Activated CD8-positive, alpha-beta T cell treated with anti-CD3 and anti-CD28 coated beads for 36 hours (primary cell): ENCODE results near the gene ASB7. TPM values are rescaled to one million over a fixed set of nuclear protein-coding genes. Genes with fewer than 3 reads are reported as not detected.

Experiments used
- ATAC-seq: fragments of 200-7000 bp; cut with Tn5 transposase; one replicate; pipeline ENCODE4 v1.10.0; 2021; ENCODE audit warnings: mild to moderate bottlenecking, moderate library complexity
- CTCF ChIA-PET: fragments of 350-600 bp; sonication (Branson Sonifier 250); formaldehyde crosslinking; loops from one replicate; lab custom pipeline; 2021; ENCODE audit warnings: antibody characterized with exemption; lab: Charles Lee
- POLR2A ChIA-PET: fragments of 350-600 bp; sonication (Branson Sonifier 250); formaldehyde crosslinking; loops from one replicate; lab custom pipeline; 2021; ENCODE audit warnings: antibody characterized with exemption; lab: Charles Lee
- DNase-seq: peaks from one replicate; pipeline ENCODE4 v3.0.0-alpha.2; 2020
- H3K27ac Mint-ChIP-seq: one replicate; pipeline ENCODE4 v1.8.0; 2021; ENCODE audit warnings: mild to moderate bottlenecking, mixed read lengths
- H3K27me3 Mint-ChIP-seq: one replicate; pipeline ENCODE4 v1.8.0; 2021; ENCODE audit warnings: mixed read lengths
- H3K36me3 Mint-ChIP-seq: one replicate; pipeline ENCODE4 v1.8.0; 2021; ENCODE audit warnings: low read depth, mixed read lengths
- H3K4me1 Mint-ChIP-seq: one replicate; pipeline ENCODE4 v1.8.0; 2021; ENCODE audit warnings: low read depth, mixed read lengths
- H3K4me3 Mint-ChIP-seq: one replicate; pipeline ENCODE4 v1.8.0; 2021; ENCODE audit warnings: mild to moderate bottlenecking, moderate library complexity, mixed read lengths
- H3K9me3 Mint-ChIP-seq: one replicate; pipeline ENCODE4 v1.8.0; 2021; ENCODE audit warnings: mixed read lengths
- intact Hi-C: fragments of 100-400 bp; cut with micrococcal nuclease; formaldehyde crosslinking; loops from one replicate; pipeline ENCODE4 v1.10.0; 2022
- total RNA-seq, 2 experiments: library from RNA; stranded (reverse); gene quantifications; one replicate each; pipeline ENCODE4 v1.2.3, GENCODE V29; 2021
- TF ChIP-seq, protein P1 (sequence below): fragments of 200-600 bp; IDR thresholded peaks from one replicate; pipeline ENCODE4 v1.8.0; 2022; ENCODE audit warnings: antibody characterized with exemption, mild to moderate bottlenecking

Gene ASB7
- total RNA-seq, 2 experiments from 2014 or later = 15.7 to 18.4 TPM

DNA sequence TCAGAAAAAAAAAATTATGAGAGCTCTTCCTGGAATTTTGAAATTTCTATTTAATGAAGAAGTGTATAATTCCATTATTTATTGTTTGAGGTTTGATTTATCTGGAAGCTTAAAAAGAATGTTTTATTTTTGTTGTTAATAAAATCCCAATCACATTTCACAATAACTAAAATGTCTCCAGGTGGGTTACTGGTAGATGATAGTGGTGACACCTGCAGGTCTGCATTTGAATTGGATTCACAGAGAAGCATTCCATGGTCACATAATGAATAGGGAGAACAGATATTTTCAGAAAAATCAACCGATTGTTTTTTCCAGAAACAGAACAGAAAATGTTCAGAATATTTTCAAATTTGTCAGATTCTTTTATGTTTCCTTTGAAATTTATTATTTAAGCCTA lies 48.3 kb downstream of the ASB7 start:
- Mint-ChIP-seq H3K9me3 (no peaks in the 10 kb centered on the region), H3K27ac (no peak overlapping the region), H3K27me3 (no peaks in the 10 kb centered on the region), H3K36me3 (peaks cover 2% of the 10 kb centered on the region), H3K4me1 (no peaks in the 10 kb centered on the region), H3K4me3 (no peak overlapping the region)
- TF ChIP-seq, protein P1, sequence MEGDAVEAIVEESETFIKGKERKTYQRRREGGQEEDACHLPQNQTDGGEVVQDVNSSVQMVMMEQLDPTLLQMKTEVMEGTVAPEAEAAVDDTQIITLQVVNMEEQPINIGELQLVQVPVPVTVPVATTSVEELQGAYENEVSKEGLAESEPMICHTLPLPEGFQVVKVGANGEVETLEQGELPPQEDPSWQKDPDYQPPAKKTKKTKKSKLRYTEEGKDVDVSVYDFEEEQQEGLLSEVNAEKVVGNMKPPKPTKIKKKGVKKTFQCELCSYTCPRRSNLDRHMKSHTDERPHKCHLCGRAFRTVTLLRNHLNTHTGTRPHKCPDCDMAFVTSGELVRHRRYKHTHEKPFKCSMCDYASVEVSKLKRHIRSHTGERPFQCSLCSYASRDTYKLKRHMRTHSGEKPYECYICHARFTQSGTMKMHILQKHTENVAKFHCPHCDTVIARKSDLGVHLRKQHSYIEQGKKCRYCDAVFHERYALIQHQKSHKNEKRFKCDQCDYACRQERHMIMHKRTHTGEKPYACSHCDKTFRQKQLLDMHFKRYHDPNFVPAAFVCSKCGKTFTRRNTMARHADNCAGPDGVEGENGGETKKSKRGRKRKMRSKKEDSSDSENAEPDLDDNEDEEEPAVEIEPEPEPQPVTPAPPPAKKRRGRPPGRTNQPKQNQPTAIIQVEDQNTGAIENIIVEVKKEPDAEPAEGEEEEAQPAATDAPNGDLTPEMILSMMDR = no peak
- ChIA-PET CTCF (interaction anchor here (1.0 to 1.3 kb wide), 6 partner anchors 15 to 608 kb away, joined by 3 to 5 read pairs (median 4); no protein-coding TSS in a partner anchor), POLR2A (interaction anchor here (0.6 to 0.7 kb wide), 2 partner anchors 32 to 266 kb away, joined by 3 read pairs; no protein-coding TSS in a partner anchor)
- no peak for DNase-seq
- intact Hi-C loops = no loop called here
- ATAC-seq = no peak

GRCh38 chr15:100651253-100651652 lies 48.9 kb downstream of the ASB7 start:
- no peaks in the 10 kb centered on the region for H3K27me3 Mint-ChIP-seq
- no peaks in the 10 kb centered on the region for H3K9me3 Mint-ChIP-seq
- H3K36me3 Mint-ChIP-seq = peaks cover 2% of the 10 kb centered on the region
- CTCF ChIA-PET = interaction anchor here (1.0 to 1.3 kb wide), 4 partner anchors 16 to 357 kb away, joined by 4 to 5 read pairs (median 4); no protein-coding TSS in a partner anchor
- ATAC-seq (no peak), DNase-seq (no peak)
- no peak overlapping the region for H3K4me3 Mint-ChIP-seq
- intact Hi-C loops = no loop called here
- TF ChIP-seq, protein P1 = no peak
- POLR2A ChIA-PET = no interaction called here
- H3K4me1 Mint-ChIP-seq = no peaks in the 10 kb centered on the region
- H3K27ac Mint-ChIP-seq = no peak overlapping the region

DNA sequence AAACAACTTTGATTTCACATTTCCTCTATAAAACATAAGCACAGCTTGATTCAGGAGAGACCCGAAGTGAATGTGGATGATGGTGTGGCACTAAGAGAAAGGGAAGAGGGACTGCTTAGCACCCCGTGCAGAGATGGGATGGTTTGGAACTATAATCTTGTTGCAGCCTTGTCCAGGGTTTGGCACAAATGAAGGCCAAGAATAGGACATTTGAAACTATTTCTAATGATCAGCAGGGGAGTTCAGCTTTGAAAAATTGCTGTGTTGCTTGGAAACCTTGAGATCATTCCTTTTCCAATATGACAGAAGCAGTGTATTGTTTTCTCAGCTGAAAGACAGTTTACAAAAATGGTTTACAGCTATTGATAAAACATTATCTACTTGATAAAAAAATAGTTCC lies 49.7 kb downstream of the ASB7 start:
- H3K36me3 Mint-ChIP-seq = peaks cover 2% of the 10 kb centered on the region
- intact Hi-C loops = no loop called here
- ChIA-PET POLR2A (no interaction called here), CTCF (no interaction called here)
- DNase-seq (no peak), ATAC-seq (no peak)
- no peaks in the 10 kb centered on the region for H3K4me1 Mint-ChIP-seq
- TF ChIP-seq, protein P1 = no peak
- no peaks in the 10 kb centered on the region for H3K9me3 Mint-ChIP-seq
- no peak overlapping the region for H3K27ac Mint-ChIP-seq
- no peak overlapping the region for H3K4me3 Mint-ChIP-seq
- H3K27me3 Mint-ChIP-seq = no peaks in the 10 kb centered on the region

DNA sequence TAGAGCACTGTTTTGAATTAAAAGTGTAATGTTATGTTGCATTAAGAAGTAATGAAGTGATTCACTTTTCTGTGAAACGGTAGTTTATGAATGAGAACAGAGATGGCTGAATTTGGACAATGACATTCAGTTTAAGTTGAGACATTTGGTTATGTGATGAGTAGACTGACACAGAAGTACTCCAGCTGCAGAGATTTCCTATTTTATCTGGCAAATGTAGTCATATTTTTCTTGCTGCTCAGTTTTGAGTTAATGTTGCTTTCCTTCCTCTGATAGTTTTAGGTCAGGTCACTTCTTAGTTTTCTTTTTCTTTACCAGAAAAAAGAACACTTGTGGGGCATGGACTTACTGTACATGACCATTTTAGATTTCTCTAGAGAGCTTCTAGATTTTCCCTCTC lies 51.2 kb downstream of the ASB7 start:
- no peaks in the 10 kb centered on the region for H3K9me3 Mint-ChIP-seq
- no peaks in the 10 kb centered on the region for H3K4me1 Mint-ChIP-seq
- peaks cover 2% of the 10 kb centered on the region for H3K36me3 Mint-ChIP-seq
- TF ChIP-seq, protein P1 = no peak
- no peak overlapping the region for H3K27ac Mint-ChIP-seq
- no peak overlapping the region for H3K4me3 Mint-ChIP-seq
- intact Hi-C loops = no loop called here
- ATAC-seq = no peak
- DNase-seq = no peak
- CTCF ChIA-PET = interaction anchor here (0.8 kb wide), 1 partner anchor 195 kb away, joined by 4 read pairs; no protein-coding TSS in a partner anchor
- no peaks in the 10 kb centered on the region for H3K27me3 Mint-ChIP-seq
- POLR2A ChIA-PET = no interaction called here

- no peaks in the 10 kb centered on the region for H3K36me3 Mint-ChIP-seq
- no peak for ATAC-seq
- no peaks in the 10 kb centered on the region for H3K27me3 Mint-ChIP-seq
- TF ChIP-seq, protein P1 = no peak
- CTCF ChIA-PET = no interaction called here
- no peak for DNase-seq
- intact Hi-C loops = no loop called here
- H3K4me3 Mint-ChIP-seq = no peak overlapping the region
- no peaks in the 10 kb centered on the region for H3K4me1 Mint-ChIP-seq
- no peaks in the 10 kb centered on the region for H3K9me3 Mint-ChIP-seq
- POLR2A ChIA-PET = interaction anchor here (1.0 kb wide), 1 partner anchor 8 kb away, joined by 3 read pairs; no protein-coding TSS in a partner anchor
- H3K27ac Mint-ChIP-seq = no peak overlapping the region
These were observed 56.5 kb downstream of the ASB7 start for GRCh38 chr15:100658895-100659294.
